Suprapubic skin (tissue), 4 donors: ENCODE measurements around the gene SERTM1. TPM values are rescaled to one million over a fixed set of nuclear protein-coding genes. Genes with fewer than 3 reads are reported as not detected.

Experiments used
- DNase-seq, 2 donors: peaks; one replicate each; pipeline ENCODE4 v3.0.0-alpha.2; 2019; ENCODE audit warnings: low spot score in 2 of 2
- H3K27ac ChIP-seq: fragments of 200-600 bp; sonication (generic); one replicate; pipeline ENCODE4 v1.5.1; 2019
- H3K27me3 ChIP-seq: fragments of 200-600 bp; sonication (generic); one replicate; pipeline ENCODE4 v1.5.1; 2019
- H3K36me3 ChIP-seq: fragments of 200-600 bp; sonication (generic); one replicate; pipeline ENCODE4 v1.5.1; 2019
- H3K4me1 ChIP-seq: fragments of 200-600 bp; sonication (generic); one replicate; pipeline ENCODE4 v1.5.1; 2019
- H3K4me3 ChIP-seq: fragments of 200-600 bp; sonication (generic); one replicate; pipeline ENCODE4 v1.5.1; 2019; ENCODE audit warnings: mild to moderate bottlenecking
- H3K9me3 ChIP-seq: fragments of 200-600 bp; sonication (generic); one replicate; pipeline ENCODE4 v1.5.1; 2019
- CTCF ChIP-seq, 2 donors: fragments of 200-600 bp in 1 of 2; fragments of 450-650 bp in 1 of 2; sonication (generic) in 1 of 2; IDR thresholded peaks; one replicate each; pipeline ENCODE4 v1.5.1; 2016 to 2019; ENCODE audit warnings: antibody characterized with exemption in 2 of 2, mild to moderate bottlenecking in 1 of 2, moderate library complexity in 1 of 2
- EP300 ChIP-seq: sonication (generic); formaldehyde crosslinking; IDR thresholded peaks from one replicate; pipeline ENCODE4 v1.6.1; 2017; ENCODE audit warnings: antibody characterized with exemption
- POLR2A ChIP-seq, 2 donors: fragments of 450-650 bp; IDR thresholded peaks; one replicate each; pipeline ENCODE4 v1.6.1; 2017; ENCODE audit warnings: antibody characterized with exemption in 2 of 2, mild to moderate bottlenecking in 2 of 2, moderate library complexity in 2 of 2
- POLR2AphosphoS5 ChIP-seq, 3 donors: sonication (generic); formaldehyde crosslinking; IDR thresholded peaks; one replicate each; pipeline ENCODE4 v1.6.1; 2017; ENCODE audit warnings: antibody characterized with exemption in 3 of 3
- WGBS: methylation state at CpG from one replicate; pipeline ENCODE4 v1.1.5; 2018; 5-methylcytosine and 5-hydroxymethylcytosine counted together
- total RNA-seq, 4 donors: library from RNA; depleted of rRNA; stranded (reverse); fragments of >200 nt; gene quantifications; one replicate each; pipeline ENCODE4 v1.1.0, GENCODE V29; 2016

Gene SERTM1
- total RNA-seq, 4 donors from 2014 or later, result not detected

GRCh38 chr13:36710396-36710795 is 36.6 kb downstream of the SERTM1 start:
- H3K4me1 ChIP-seq, result peaks cover 3% of the 10 kb centered on the region
- no peak overlapping the region for H3K4me3 ChIP-seq
- DNase-seq, result no peak
- no peak overlapping the region for H3K27ac ChIP-seq
- WGBS, result 93% methylated on average over 4 of the region's 4 CpGs
- no peak for TF ChIP-seq POLR2A (IDR thresholded peaks at IDR 0.05)
- no peak for TF ChIP-seq CTCF (IDR thresholded peaks at IDR 0.05)
- no peak for TF ChIP-seq POLR2AphosphoS5 (IDR thresholded peaks at IDR 0.05)
- TF ChIP-seq EP300, result no peak
- H3K9me3 ChIP-seq, result no peaks in the 10 kb centered on the region
- no peaks in the 10 kb centered on the region for H3K36me3 ChIP-seq
- H3K27me3 ChIP-seq, result no peaks in the 10 kb centered on the region

- TF ChIP-seq POLR2AphosphoS5 (IDR thresholded peaks at IDR 0.05) (no peak), EP300 (no peak), POLR2A (IDR thresholded peaks at IDR 0.05) (no peak), CTCF (IDR thresholded peaks at IDR 0.05) (no peak)
- Histone ChIP-seq H3K27ac (no peak overlapping the region), H3K9me3 (no peaks in the 10 kb centered on the region), H3K4me3 (no peak overlapping the region), H3K36me3 (no peaks in the 10 kb centered on the region), H3K27me3 (no peaks in the 10 kb centered on the region), H3K4me1 (peaks cover 3% of the 10 kb centered on the region)
- WGBS, result 73% methylated on average over 3 of the region's 3 CpGs
- no peak for DNase-seq
Observed at GRCh38 chr13:36712290-36712689, 38.5 kb downstream of the SERTM1 start.

- H3K4me3 ChIP-seq, result no peak overlapping the region
- DNase-seq, result no peak
- peaks cover 3% of the 10 kb centered on the region for H3K4me1 ChIP-seq
- H3K36me3 ChIP-seq, result no peaks in the 10 kb centered on the region
- no peak overlapping the region for H3K27ac ChIP-seq
- H3K27me3 ChIP-seq, result no peaks in the 10 kb centered on the region
- no peak for TF ChIP-seq CTCF (IDR thresholded peaks at IDR 0.05)
- TF ChIP-seq POLR2A (IDR thresholded peaks at IDR 0.05), result no peak
- TF ChIP-seq POLR2AphosphoS5 (IDR thresholded peaks at IDR 0.05), result no peak
- no peak for TF ChIP-seq EP300
- H3K9me3 ChIP-seq, result no peaks in the 10 kb centered on the region
- WGBS, result 42% methylated on average over 5 of the region's 5 CpGs
Observed at GRCh38 chr13:36712770-36713169, 39.0 kb downstream of the SERTM1 start.

GRCh38 chr13:36713887-36714286 is 40.1 kb downstream of the SERTM1 start:
- DNase-seq, result no peak
- Histone ChIP-seq H3K4me3 (no peak overlapping the region), H3K27me3 (no peaks in the 10 kb centered on the region), H3K4me1 (peaks cover 3% of the 10 kb centered on the region), H3K9me3 (no peaks in the 10 kb centered on the region), H3K36me3 (no peaks in the 10 kb centered on the region), H3K27ac (no peak overlapping the region)
- 16% methylated on average over 2 of the region's 2 CpGs for WGBS
- TF ChIP-seq POLR2A (IDR thresholded peaks at IDR 0.05), result no peak
- no peak for TF ChIP-seq CTCF (IDR thresholded peaks at IDR 0.05)
- no peak for TF ChIP-seq POLR2AphosphoS5 (IDR thresholded peaks at IDR 0.05)
- TF ChIP-seq EP300, result no peak

- H3K36me3 ChIP-seq, result no peaks in the 10 kb centered on the region
- no peak overlapping the region for H3K4me3 ChIP-seq
- no peaks in the 10 kb centered on the region for H3K9me3 ChIP-seq
- no peaks in the 10 kb centered on the region for H3K27me3 ChIP-seq
- TF ChIP-seq EP300, result no peak
- TF ChIP-seq POLR2A (IDR thresholded peaks at IDR 0.05), result no peak
- TF ChIP-seq POLR2AphosphoS5 (IDR thresholded peaks at IDR 0.05), result no peak
- no peak for TF ChIP-seq CTCF (IDR thresholded peaks at IDR 0.05)
- H3K27ac ChIP-seq, result no peak overlapping the region
- no peak for DNase-seq
- H3K4me1 ChIP-seq, result peaks cover 3% of the 10 kb centered on the region
- WGBS, result 69% methylated on average over 1 of the region's 1 CpG
Observed at GRCh38 chr13:36715841-36716240, 42.0 kb downstream of the SERTM1 start.
